GM19240 (cell line): ENCODE measurements around the gene PXN.

ENCODE experiments used
- DNase-seq: peaks from one replicate; pipeline ENCODE4 v3.0.0; 2011; ENCODE audit warnings: low spot score; ENCODE audit not compliant: insufficient read length

Gene PXN

DNA sequence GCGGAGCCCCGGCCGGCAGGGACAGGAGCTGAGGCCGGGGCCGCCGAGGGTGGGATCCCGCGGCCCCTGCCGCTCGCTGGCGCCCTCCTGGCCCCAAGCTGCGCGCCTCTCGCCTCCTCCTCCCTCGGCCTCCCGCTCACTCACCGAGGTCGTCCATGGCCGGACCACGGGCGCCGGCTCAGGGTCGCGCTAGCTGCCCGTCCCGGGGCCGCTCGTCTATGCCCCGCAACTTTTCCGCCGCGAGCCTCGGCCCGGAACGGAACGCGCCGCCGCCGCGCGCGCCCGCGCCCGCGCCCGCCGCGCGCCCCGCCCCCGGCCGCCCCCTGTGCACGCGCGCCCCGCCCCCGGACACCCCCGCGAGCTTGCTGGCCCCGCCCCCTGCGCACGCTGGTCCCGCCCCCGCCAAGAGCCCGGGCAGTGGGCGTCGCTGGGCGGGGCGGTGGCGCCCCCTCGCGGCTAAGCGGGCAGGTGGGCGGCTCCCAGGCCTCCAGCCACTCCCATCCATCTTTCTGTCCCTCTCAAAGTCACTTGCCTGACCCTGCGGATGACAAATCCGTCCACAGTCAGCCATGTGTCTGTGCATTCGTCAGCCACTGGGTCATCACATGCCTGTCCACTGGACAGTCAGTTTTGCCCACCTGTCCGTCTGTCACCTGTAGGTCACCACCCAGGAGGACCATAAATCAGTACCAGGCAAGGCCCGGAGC, at the start of gene PXN:
TSS of gene PXN (minus strand) at position 258 of the 707 bp plus-strand sequence. CDS start at position 157, 101 bp downstream.
- DNase-seq, result peak; percentile 76

DNA sequence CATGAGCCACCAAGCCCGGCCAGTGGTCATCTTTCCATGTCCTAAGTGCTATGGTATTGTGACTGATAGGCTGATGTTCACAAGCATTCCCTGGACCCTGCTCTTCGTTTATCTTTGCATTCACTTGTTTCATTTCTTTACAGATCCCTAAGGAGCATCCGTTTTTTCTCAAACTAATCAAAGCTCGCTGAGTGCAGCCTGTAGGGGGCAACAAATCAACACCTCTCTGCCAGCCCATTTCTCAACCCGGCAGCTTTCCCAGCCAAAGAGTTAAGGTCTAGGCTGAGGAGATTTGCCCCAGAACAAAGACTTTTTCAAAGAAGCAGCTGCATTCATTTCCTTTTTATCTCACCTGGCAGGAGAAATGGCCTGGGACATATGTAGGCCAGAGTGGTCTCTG, 48.7 kb upstream of the PXN start:
- DNase-seq, result no peak

GRCh38 chr12:120301962-120302815, 36.7 kb upstream of the PXN start, which contains the start of gene SIRT4:
TSS of gene SIRT4 (plus strand) at chr12:120302321. CDS start at chr12:120303562, 1,241 bp downstream.
- peak; percentile 98 for DNase-seq

GRCh38 chr12:120292661-120293531, 27.4 kb upstream of the PXN start, which contains the start of gene RNU4-1:
TSS of gene RNU4-1 (minus strand) at chr12:120293237.
- peak; percentile 40 for DNase-seq

- no peak for DNase-seq
Observed at GRCh38 chr12:120292411-120292660, 26.8 kb upstream of the PXN start.

- DNase-seq, result no peak
Observed at GRCh38 chr12:120290609-120291305, 25.2 kb upstream of the PXN start.

DNA sequence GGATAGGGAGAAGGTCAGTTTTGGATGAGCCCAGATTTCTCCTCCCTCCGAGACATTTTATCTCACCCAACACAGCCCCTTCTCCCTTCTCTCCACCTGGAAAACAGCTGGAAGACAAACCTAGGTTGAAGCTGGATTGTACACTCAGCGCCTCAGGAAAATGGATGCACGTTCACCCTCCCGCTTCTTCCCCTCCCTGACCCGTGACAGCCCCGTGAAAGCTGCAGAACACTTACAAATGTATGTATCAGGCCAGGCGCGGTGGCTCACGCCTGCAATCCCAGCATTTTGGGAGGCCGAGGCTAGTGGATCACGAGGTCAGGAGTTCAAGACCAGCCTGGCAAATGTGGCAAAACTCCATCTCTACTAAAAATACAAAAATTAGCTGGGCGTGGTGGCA, 22.0 kb upstream of the PXN start:
- no peak for DNase-seq

DNA sequence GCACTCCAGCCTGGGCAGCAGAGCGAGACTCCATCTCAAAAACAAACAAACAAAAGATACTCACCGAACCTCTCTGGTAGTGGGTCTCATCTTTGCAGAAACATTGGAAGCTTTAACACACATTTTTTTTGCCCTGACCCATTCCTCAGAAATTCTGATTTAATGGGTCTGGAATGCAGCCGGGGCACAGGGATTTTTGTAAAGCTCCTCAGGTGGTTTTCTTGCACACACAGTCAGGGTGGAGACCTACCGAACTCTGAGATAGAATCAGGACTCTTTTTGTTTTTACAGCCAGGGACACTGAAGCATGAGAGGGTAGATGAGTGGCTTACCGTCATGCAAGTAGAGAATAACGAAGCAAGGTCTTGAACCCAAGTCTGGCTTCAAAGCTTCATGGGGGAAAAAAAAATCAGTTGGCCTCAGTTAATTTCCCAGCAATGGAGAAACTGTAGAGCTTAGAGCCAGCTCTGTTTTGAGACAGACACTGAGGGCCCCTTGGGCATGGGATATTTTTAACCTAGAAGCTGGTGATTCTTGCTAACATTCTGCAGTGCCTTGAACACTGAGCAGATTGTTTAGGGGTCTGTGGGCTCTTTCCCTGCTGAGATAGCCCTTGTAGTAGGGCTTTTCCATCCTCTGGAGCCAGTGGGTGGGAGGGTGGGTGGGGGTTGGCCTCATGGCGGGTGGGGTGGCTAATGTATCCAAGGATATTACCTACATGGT, 21.4 kb upstream of the PXN start:
- DNase-seq, result no peak

GRCh38 chr12:120284381-120284780, 18.9 kb upstream of the PXN start:
- no peak for DNase-seq

GRCh38 chr12:120283318-120283717, 17.8 kb upstream of the PXN start:
- no peak for DNase-seq

DNA sequence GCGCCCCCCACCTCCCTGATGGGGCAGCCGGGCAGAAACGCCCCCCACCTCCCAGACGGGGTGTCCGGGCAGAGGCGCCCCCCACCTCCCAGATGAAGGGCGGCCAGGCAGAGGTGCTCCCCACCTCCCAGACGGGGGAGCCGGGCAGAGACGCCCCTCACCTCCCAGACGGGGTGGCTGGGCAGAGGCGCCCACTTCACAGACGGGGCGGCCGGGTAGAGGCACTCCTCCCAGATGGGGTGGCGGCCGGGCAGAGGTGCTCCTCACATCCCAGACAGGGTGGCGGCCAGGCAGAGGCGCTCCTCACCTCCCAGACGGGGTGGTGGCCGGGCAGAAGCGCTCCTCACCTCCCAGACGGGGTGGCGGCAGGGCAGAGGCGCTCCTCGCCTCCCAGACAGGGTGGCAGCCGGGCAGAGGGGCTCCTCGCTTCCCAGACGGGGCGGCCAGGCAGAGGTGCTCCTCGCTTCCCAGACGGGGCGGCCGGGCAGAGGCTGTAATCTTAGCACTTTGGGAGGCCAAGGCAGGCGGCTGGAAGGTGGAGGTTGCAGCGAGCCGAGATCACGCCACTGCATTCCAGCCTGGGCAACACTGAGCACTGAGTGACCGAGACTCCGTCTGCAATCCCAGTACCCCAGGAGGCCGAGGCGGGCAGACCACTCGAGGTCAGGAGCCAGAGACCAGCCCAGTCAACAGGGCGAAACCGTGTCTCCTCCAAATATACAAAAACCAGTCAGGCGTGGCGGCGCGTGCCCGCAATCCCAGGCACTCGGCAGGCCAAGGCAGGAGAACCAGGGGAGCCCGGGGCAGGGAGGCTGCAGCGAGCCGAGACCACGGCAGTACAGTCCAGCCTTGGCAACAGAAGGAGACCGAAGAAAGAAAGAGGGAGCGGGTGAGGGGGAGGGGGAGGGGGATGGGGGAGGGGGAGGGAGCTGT, 12.9 kb upstream of the PXN start:
- no peak for DNase-seq

GRCh38 chr12:120276734-120277133, 11.2 kb upstream of the PXN start:
- no peak for DNase-seq

GRCh38 chr12:120267736-120268135, 2.2 kb upstream of the PXN start:
- DNase-seq, result no peak

GRCh38 chr12:120266180-120266870, 795 bp upstream of the PXN start:
- DNase-seq, result no peak

- no peak for DNase-seq
Observed at GRCh38 chr12:120264904-120265472, 542 bp downstream of the PXN start.

GRCh38 chr12:120264086-120264903, 1.2 kb downstream of the PXN start:
- DNase-seq, result no peak

- no peak for DNase-seq
Observed at GRCh38 chr12:120263748-120264085, 1.8 kb downstream of the PXN start.
